DMS53 treated with DMSO at 0.1 percent for 48 hours (cell line): ENCODE measurements around the gene MSLN.
"Not testable (repeated sequence)": the region's sequence is repeated elsewhere in the genome, so short reads cannot be mapped to it uniquely, and the experiment has no call there.

Source experiments
- DNase-seq: peaks from one replicate; lab custom pipeline; 2025; ENCODE audit not compliant: unreplicated experiment; lab: John Stamatoyannopoulos, UW

Gene MSLN

GRCh38 chr16:734208-734980, 26.1 kb upstream of the MSLN start:
- DNase-seq, result no peak

- DNase-seq, result no peak
Measured at GRCh38 chr16:734981-735881, 25.3 kb upstream of the MSLN start.

- DNase-seq, result no peak
Measured at GRCh38 chr16:735982-736453, 24.5 kb upstream of the MSLN start.

GRCh38 chr16:736936-737481, 23.5 kb upstream of the MSLN start:
- no peak for DNase-seq

- DNase-seq, result no peak
Measured at GRCh38 chr16:739560-740458, 20.7 kb upstream of the MSLN start.

- DNase-seq, result no peak
Measured at GRCh38 chr16:740459-740763, 20.1 kb upstream of the MSLN start.

GRCh38 chr16:740764-741505, 19.6 kb upstream of the MSLN start, which contains the start of gene CIAO3:
Gene CIAO3 (minus strand): TSS chr16:740997. CDS start chr16:740985, 12 bp downstream.
- DNase-seq, result peak; percentile 64

- no peak for DNase-seq
Measured at GRCh38 chr16:741986-742629, 18.4 kb upstream of the MSLN start.

GRCh38 chr16:742894-743293, 17.6 kb upstream of the MSLN start:
- not testable (repeated sequence) for DNase-seq

GRCh38 chr16:743794-744500, 16.6 kb upstream of the MSLN start:
- DNase-seq, result no peak

GRCh38 chr16:745739-746138, 14.8 kb upstream of the MSLN start:
- DNase-seq, result no peak

- no peak for DNase-seq
Measured at GRCh38 chr16:746637-747036, 13.9 kb upstream of the MSLN start.

GRCh38 chr16:747978-748746, 12.4 kb upstream of the MSLN start:
- DNase-seq, result no peak

GRCh38 chr16:749010-749409, 11.5 kb upstream of the MSLN start:
- no peak for DNase-seq

GRCh38 chr16:750485-750884, 10.0 kb upstream of the MSLN start:
- DNase-seq, result no peak

GRCh38 chr16:751152-752006, 9.2 kb upstream of the MSLN start:
- no peak for DNase-seq

GRCh38 chr16:752007-752312, 8.6 kb upstream of the MSLN start:
- no peak for DNase-seq
